RWPE2 (cell line): ENCODE measurements around the gene SHANK3.

Experiments used
- ATAC-seq: fragments of 200-7000 bp; cut with Tn5 transposase; 3 replicates; pipeline ENCODE4 v1.9.1; 2021; ENCODE audit warnings: low read depth
- DNase-seq: peaks from one replicate; pipeline ENCODE4 v3.0.0-alpha.2; 2020; ENCODE audit warnings: low spot score
- H3K27ac ChIP-seq: fragments of 450-650 bp; 2 replicates; pipeline ENCODE4 v1.5.1; 2017; ENCODE audit warnings: mild to moderate bottlenecking; ENCODE audit not compliant: poor library complexity, severe bottlenecking
- H3K27me3 ChIP-seq: fragments of 250-450 bp; sonication (Bioruptor Pico); 2 replicates; pipeline ENCODE4 v1.5.1; 2021; ENCODE audit warnings: mild to moderate bottlenecking, moderate library complexity; ENCODE audit not compliant: insufficient read depth, poor library complexity, severe bottlenecking
- H3K36me3 ChIP-seq: fragments of 250-450 bp; sonication (Bioruptor Pico); 2 replicates; pipeline ENCODE4 v1.5.1; 2020; ENCODE audit warnings: low read depth, mild to moderate bottlenecking, moderate library complexity
- H3K4me1 ChIP-seq: fragments of 250-450 bp; sonication (Bioruptor Pico); 2 replicates; pipeline ENCODE4 v1.5.1; 2021; ENCODE audit warnings: mild to moderate bottlenecking, moderate library complexity; ENCODE audit not compliant: insufficient read depth, poor library complexity, severe bottlenecking
- H3K4me3 ChIP-seq: fragments of 250-450 bp; sonication (Bioruptor Pico); 2 replicates; pipeline ENCODE4 v1.5.1; 2021; ENCODE audit warnings: mild to moderate bottlenecking, moderate library complexity; ENCODE audit not compliant: severe bottlenecking
- H3K9me3 ChIP-seq: fragments of 250-450 bp; sonication (Bioruptor Pico); 2 replicates; pipeline ENCODE4 v1.5.1; 2021; ENCODE audit warnings: mild to moderate bottlenecking, moderate library complexity; ENCODE audit not compliant: severe bottlenecking
- TF ChIP-seq, protein P1 (sequence below): fragments of 450-650 bp; IDR thresholded peaks from one replicate; pipeline ENCODE4 v1.5.1; 2017; ENCODE audit warnings: mild to moderate bottlenecking, moderate library complexity; ENCODE audit not compliant: poor library complexity, severe bottlenecking

Gene SHANK3

DNA sequence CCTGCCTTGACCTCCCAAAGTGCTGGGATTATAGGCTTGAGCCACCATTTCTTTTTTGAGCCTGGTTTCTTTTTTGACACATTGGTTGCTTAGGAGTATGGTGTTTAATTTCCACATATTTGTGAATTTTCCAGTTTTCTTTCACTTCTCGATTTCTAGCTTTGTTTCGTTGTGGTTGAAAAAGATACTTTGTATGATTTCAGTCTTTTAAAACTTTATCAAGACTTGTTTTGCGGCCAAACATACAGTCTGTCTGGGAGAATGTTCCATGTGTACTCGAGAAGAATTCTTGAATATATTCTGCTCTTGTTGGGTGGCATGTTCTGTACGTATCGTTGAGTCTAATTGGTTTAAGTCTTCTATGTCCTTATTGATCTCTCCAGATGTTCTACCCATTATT is 20.8 kb downstream of the SHANK3 start:
- Histone ChIP-seq H3K4me3 (no peak overlapping the region), H3K4me1 (no peaks in the 10 kb centered on the region), H3K9me3 (no peaks in the 10 kb centered on the region), H3K27me3 (no peaks in the 10 kb centered on the region), H3K27ac (no peak overlapping the region), H3K36me3 (no peaks in the 10 kb centered on the region)
- no peak for ATAC-seq
- no peak for DNase-seq
- TF ChIP-seq, protein P1, sequence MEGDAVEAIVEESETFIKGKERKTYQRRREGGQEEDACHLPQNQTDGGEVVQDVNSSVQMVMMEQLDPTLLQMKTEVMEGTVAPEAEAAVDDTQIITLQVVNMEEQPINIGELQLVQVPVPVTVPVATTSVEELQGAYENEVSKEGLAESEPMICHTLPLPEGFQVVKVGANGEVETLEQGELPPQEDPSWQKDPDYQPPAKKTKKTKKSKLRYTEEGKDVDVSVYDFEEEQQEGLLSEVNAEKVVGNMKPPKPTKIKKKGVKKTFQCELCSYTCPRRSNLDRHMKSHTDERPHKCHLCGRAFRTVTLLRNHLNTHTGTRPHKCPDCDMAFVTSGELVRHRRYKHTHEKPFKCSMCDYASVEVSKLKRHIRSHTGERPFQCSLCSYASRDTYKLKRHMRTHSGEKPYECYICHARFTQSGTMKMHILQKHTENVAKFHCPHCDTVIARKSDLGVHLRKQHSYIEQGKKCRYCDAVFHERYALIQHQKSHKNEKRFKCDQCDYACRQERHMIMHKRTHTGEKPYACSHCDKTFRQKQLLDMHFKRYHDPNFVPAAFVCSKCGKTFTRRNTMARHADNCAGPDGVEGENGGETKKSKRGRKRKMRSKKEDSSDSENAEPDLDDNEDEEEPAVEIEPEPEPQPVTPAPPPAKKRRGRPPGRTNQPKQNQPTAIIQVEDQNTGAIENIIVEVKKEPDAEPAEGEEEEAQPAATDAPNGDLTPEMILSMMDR: no peak

- H3K4me3 ChIP-seq: no peak overlapping the region
- no peaks in the 10 kb centered on the region for H3K36me3 ChIP-seq
- ATAC-seq (no peak), DNase-seq (no peak)
- H3K9me3 ChIP-seq: no peaks in the 10 kb centered on the region
- H3K27me3 ChIP-seq: no peaks in the 10 kb centered on the region
- TF ChIP-seq, protein P1: no peak
- H3K27ac ChIP-seq: no peak overlapping the region
- no peaks in the 10 kb centered on the region for H3K4me1 ChIP-seq
These were observed 21.5 kb downstream of the SHANK3 start for GRCh38 chr22:50694099-50694605.

DNA sequence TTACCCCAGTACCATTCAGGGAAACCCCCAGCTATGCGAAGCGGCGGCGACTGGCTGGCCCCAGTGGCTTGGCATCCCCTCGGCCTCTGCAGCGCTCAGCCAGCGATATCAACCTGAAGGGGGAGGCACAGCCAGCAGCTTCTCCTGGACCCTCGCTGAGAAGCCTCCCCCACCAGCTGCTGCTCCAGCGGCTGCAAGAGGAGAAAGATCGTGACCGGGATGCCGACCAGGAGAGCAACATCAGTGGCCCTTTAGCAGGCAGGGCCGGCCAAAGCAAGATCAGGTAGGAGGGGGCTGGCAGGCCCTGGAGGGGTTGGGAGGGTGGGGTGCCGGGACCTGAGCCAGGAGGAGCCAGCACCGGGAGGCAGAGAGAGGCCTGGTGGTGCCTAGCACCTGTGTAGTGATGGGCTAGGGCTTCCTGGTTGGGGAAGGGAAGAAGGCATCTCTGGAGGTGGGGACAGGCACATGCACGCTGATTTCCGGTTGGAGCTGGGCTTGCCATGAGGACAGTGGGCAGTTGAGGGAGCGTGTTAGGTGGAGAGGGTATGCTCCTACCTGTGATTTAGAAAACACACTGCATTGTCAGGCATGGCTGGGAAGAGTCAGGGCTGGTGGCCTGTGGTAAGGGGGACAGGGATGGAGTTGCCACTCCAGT is 22.3 kb downstream of the SHANK3 start:
- TF ChIP-seq, protein P1: no peak
- Histone ChIP-seq H3K4me1 (no peaks in the 10 kb centered on the region), H3K27ac (no peak overlapping the region), H3K27me3 (no peaks in the 10 kb centered on the region), H3K9me3 (no peaks in the 10 kb centered on the region), H3K4me3 (no peak overlapping the region), H3K36me3 (no peaks in the 10 kb centered on the region)
- ATAC-seq: no peak
- DNase-seq: peak; percentile 51

DNA sequence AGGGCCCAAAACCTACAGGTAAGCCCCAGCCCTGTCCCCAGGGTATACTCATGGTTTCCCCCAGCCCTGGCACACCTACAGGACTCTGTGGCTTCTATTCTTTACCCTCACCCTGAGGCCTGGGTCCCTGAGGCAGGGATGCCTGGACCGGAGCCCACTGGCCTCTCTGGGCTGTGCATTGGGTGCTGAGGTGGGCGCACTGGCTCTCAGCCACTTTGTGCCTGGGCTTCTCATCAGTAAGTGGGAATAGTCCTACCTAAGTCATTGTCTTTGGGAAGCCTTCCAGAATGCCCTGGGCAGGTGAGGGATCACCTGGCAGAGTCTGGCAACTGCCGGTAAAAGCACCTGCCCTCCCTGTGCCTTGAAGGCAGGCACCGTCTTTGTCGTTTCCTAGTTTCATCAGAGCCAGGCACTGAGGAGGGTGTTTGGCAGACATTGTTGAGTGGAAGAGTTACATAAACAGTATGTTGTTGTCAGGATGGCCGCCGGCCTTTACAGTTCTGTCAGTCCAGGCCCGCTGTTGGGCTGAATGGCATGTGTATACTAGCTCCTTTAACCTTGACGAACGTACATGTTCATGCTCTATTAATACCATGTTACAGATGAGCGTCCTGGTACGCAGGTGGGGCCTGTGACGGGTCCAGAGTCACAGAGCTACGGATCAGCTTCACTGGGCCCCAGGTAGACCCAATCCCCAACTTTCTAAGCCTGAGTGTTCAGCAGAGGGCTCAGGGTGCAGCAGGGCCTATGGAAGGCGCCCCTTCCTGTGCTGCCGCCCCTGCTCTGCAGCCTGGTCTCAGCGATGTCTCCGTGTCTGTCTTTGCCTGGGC is 23.0 kb downstream of the SHANK3 start:
- H3K27ac ChIP-seq: no peak overlapping the region
- DNase-seq: peak; percentile 33
- H3K4me3 ChIP-seq: no peak overlapping the region
- no peaks in the 10 kb centered on the region for H3K9me3 ChIP-seq
- no peaks in the 10 kb centered on the region for H3K4me1 ChIP-seq
- H3K36me3 ChIP-seq: no peaks in the 10 kb centered on the region
- H3K27me3 ChIP-seq: no peaks in the 10 kb centered on the region
- TF ChIP-seq, protein P1: no peak
- ATAC-seq: no peak
